Peyer's patch (tissue), 4 donors: ENCODE data around the gene WDSUB1. TPM values are rescaled to one million over a fixed set of nuclear protein-coding genes. Genes with fewer than 3 reads are reported as not detected.

Experiments used
- DNase-seq, 3 donors: peaks; one replicate each; pipeline ENCODE4 v3.0.0-alpha.2; 2017 to 2019
- H3K27ac ChIP-seq, 4 donors: fragments of 200-600 bp; sonication (generic); one replicate each; pipeline ENCODE4 v1.5.1; 2016 to 2019
- H3K27me3 ChIP-seq, 2 donors: fragments of 200-600 bp; sonication (generic); one replicate each; pipeline ENCODE4 v1.5.1; 2019
- H3K36me3 ChIP-seq, 3 donors: fragments of 200-600 bp; sonication (generic); one replicate each; pipeline ENCODE4 v1.5.1; 2016 to 2019
- H3K4me1 ChIP-seq, 4 donors: fragments of 200-600 bp; sonication (generic); one replicate each; pipeline ENCODE4 v1.5.1; 2016 to 2019
- H3K4me3 ChIP-seq, 4 donors: fragments of 200-600 bp; sonication (generic); 1 replicate in 3 of 4; 2 replicates in 1 of 4; pipeline ENCODE4 v1.5.1; 2016 to 2019; ENCODE audit warnings: mild to moderate bottlenecking in 1 of 4
- H3K9me3 ChIP-seq, 4 donors: fragments of 200-600 bp; sonication (generic); one replicate each; pipeline ENCODE4 v1.5.1; 2016 to 2019; ENCODE audit warnings: mild to moderate bottlenecking in 1 of 4
- CTCF ChIP-seq, 6 experiments: fragments of 450-650 bp in 4 of 6; fragments of 200-600 bp in 2 of 6; sonication (generic) in 1 of 6; IDR thresholded peaks; one replicate each; pipeline ENCODE4 v1.5.1; 2017 to 2019; ENCODE audit warnings: antibody characterized with exemption in 6 of 6, mild to moderate bottlenecking in 3 of 6, moderate library complexity in 1 of 6
- POLR2A ChIP-seq, 2 donors: fragments of 450-650 bp; IDR thresholded peaks; one replicate each; pipeline ENCODE4 v1.5.1; 2017; ENCODE audit warnings: antibody characterized with exemption in 2 of 2, mild to moderate bottlenecking in 2 of 2, moderate library complexity in 2 of 2
- total RNA-seq, 4 donors: library from RNA; depleted of rRNA; stranded (reverse); fragments of >200 nt; gene quantifications; one replicate each; pipeline ENCODE4 v1.1.0, GENCODE V29; 2016

WDSUB1 gene
- total RNA-seq, 4 donors from 2014 or later, result 4.0 to 9.9 (median 8.4) TPM

DNA sequence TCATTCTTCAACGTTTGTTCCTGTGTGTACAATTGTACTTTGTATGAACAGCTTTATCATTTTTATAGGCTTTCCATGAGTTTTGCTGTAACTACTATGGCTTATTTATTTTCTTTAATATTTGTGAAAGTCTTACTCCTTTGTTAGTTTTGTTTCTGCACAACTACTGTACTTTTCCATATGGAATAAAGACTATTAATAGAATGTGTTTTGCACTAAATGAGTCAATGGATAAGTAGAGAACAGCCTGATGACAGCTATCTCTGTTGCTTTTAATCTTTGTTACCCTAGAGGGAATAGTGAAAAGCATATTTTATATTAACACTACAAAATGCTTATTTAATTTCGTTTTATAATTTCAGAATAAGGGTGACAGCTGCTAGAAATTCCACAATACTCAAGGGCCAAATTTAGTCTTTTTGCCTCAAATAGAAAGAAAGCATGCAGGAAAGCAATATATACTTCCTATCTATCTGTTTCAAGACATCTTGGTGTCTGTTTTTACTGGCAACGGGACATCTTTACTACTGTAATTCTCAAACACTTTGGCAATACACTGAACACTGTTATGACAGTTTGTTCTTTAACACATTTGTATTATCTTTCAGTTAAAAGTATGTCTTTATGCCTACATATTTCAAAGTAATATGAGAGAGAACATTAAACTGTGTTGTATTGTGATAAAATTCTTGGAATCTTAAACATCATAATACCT lies 53.9 kb downstream of the WDSUB1 start:
- Histone ChIP-seq H3K4me1 (no peaks in the 10 kb centered on the region), H3K4me3 (no peak overlapping the region), H3K9me3 (no peaks in the 10 kb centered on the region), H3K36me3 (peaks cover 0 to 77% (median 0%) of the 10 kb centered on the region in 3 donors), H3K27ac (no peak overlapping the region), H3K27me3 (no peaks in the 10 kb centered on the region)
- no peak for TF ChIP-seq POLR2A (IDR thresholded peaks at IDR 0.05)
- TF ChIP-seq CTCF (IDR thresholded peaks at IDR 0.05), result no peak
- DNase-seq, result no peak

GRCh38 chr2:159230145-159230877 lies 56.2 kb downstream of the WDSUB1 start:
- H3K36me3 ChIP-seq, result peaks cover 0 to 64% (median 0%) of the 10 kb centered on the region in 3 donors
- no peak overlapping the region for H3K27ac ChIP-seq
- TF ChIP-seq CTCF (IDR thresholded peaks at IDR 0.05), result no peak
- no peak for TF ChIP-seq POLR2A (IDR thresholded peaks at IDR 0.05)
- DNase-seq, result no peak
- no peaks in the 10 kb centered on the region for H3K4me1 ChIP-seq
- H3K9me3 ChIP-seq, result no peaks in the 10 kb centered on the region
- no peak overlapping the region for H3K4me3 ChIP-seq
- H3K27me3 ChIP-seq, result no peaks in the 10 kb centered on the region

GRCh38 chr2:159229476-159230144 lies 56.9 kb downstream of the WDSUB1 start:
- H3K27me3 ChIP-seq, result no peaks in the 10 kb centered on the region
- H3K36me3 ChIP-seq, result peaks cover 0 to 64% (median 0%) of the 10 kb centered on the region in 3 donors
- H3K9me3 ChIP-seq, result no peaks in the 10 kb centered on the region
- no peak overlapping the region for H3K27ac ChIP-seq
- TF ChIP-seq CTCF (IDR thresholded peaks at IDR 0.05) (no peak), POLR2A (IDR thresholded peaks at IDR 0.05) (no peak)
- H3K4me3 ChIP-seq, result no peak overlapping the region
- DNase-seq, result no peak
- H3K4me1 ChIP-seq, result no peaks in the 10 kb centered on the region

DNA sequence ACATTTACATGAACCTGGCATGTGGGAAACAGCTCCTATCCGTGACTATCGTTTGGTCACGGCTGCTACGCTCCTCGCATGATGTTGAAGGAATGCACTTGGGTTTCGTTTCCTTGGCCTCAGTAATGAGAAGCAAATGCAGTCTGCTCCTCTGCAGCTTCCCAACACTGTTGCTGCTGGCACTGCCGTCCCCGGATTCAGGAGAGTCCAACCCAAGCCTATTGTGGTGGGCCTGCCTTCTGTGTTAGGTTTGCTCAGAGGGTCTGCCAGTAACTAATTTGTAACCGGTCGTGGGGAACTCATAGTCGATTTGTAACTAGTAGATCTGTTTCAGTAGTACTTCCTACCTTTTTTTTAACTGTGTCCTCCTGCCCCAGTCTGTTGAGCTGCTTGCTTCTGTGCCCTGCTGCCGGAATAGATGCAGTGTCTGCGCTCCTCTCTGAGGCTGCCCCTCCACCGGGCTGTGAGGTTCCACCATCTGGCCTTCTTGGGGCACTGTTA lies 58.4 kb downstream of the WDSUB1 start:
- Histone ChIP-seq H3K36me3 (peaks cover 0 to 73% (median 0%) of the 10 kb centered on the region in 3 donors), H3K27ac (no peak overlapping the region), H3K4me3 (no peak overlapping the region)

More for the DNA sequence above, 58.4 kb downstream of the WDSUB1 start:
- TF ChIP-seq POLR2A (IDR thresholded peaks at IDR 0.05), result no peak
- TF ChIP-seq CTCF (IDR thresholded peaks at IDR 0.05), result no peak
- no peaks in the 10 kb centered on the region for H3K4me1 ChIP-seq
- DNase-seq, result no peak
- no peaks in the 10 kb centered on the region for H3K27me3 ChIP-seq
- H3K9me3 ChIP-seq, result no peaks in the 10 kb centered on the region
